CD4-positive, alpha-beta T cell treated with Interleukin-4 for 4 hours (primary cell): ENCODE measurements around the gene HUWE1.

Experiments
- DNase-seq: peaks from one replicate; pipeline ENCODE4 v3.0.0-alpha.2; 2020

HUWE1 gene

DNA sequence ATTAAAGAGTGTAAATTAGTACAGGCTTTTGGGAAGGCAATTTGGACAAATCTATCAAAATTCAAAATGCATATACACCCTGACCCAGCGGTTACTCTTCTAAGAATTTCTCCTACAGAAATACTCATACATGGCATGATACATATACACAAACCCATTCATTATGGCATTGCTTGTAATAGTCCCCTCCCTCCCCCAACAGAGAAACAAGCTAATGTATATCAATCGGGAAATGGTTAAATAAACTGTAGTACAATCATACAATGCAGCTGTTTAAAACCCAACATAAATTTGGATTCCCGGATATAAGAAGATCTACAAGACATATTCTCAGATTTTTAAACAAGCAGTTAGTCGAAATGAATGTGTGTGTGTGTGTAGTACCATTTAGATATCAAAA, 808 bp downstream of the HUWE1 start:
- DNase-seq = no peak

DNA sequence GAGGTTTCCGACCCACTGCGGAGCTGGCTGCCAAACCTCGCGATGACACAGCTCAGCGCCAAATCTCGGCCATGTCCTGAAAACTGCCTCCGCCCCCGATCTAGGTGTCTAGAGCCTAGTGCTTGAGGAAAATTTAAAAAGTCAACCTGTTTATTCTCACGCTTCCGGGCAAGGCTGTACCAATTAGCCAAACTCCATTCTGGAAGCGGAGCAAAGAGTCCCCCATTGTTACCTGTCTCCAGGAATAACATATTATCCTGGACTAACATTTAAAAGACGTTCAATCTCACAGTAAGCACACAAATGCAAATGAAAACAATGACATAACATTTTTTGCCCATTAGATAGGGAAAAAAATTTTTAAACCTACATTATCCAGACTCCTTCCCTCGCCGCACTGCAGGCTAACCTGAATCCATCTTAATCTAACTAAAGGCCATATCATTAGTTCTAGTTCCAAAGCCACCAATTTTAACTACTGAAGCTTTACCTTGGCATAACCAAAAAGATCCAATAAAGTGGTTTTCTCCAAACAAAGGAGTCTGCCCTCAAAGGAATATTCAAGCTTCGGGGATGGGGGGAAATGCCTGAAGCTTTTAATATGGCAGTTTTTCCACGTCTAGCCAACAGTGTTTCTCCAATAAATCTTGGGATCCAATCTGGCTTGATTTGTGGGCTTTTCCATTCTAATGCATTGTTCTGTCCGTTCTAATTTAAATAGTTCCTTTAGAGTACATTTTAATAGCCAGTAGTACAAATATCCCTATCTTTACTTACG, 1.9 kb downstream of the HUWE1 start:
- DNase-seq = no peak

DNA sequence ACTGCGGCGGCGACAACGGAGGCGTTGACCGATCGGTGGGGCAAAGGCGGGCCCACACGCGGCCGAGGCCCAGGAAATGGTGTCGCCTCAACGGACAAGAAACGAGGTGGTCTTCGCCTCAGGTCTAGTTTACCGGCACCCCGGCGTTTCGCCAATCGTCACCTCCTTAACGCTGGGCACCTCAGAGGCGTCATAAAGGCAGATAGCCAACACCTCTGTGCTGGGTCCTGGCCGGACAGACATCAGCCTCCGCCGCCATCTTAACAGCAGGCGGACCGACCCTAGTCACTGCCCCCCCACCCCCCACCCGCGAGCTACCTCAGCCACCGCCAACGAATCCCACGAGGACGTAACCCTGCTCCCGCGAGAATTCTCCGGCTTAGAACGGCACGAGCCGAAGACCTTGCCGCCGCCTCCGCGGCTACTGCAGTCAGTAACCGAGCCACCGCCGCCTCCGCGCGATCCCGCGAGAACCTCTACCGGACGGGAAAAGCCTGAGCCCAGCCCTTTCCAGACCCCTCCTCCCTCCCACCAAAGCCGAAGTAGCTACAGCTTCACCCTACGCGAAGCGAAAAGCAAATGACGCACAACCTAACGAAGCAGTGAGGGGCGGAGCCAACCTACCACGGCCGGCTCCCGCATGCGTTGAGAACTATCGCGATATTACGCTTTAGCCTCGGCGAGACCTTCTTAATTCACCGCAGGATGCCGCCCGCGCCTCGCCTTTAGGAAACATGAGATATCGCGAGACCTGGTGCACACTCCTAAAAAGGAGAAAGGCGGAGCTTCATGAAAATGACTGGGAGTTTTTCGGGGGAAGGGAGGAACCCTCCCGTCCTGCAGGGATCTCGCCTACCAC, 2.7 kb downstream of the HUWE1 start:
- DNase-seq = peak; percentile 97

DNA sequence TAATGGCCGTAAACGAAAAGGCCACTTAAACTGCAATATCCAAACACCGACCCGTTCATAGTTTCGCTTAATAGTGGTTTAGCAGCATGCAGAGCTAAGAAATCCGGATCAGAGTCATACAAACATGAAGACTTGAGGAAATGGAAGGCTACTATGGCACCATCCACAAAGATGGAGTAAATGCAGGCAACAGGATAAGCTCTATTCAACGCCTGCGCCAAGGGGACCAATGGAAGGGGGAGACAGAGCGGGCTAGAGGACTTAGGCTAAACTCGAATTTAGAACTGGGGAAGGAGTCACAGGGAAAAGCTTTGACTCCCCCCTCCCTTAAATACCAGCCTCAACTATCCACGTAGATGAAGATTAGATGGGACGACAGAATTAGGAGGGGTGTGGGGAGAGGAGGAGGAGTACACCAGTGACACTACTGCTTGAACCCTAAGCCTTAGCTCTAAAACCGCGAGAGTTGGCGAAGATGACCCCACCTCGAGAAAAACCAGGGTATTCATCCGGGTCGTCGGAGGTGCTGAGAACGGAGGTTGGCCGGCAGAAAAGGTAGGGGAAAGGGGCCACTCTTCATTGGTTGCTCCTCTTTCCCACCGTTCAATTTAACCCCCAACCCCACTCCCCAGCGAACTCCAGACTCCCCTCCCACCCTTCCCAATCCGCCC, 3.5 kb downstream of the HUWE1 start:
- DNase-seq = peak; percentile 23

DNA sequence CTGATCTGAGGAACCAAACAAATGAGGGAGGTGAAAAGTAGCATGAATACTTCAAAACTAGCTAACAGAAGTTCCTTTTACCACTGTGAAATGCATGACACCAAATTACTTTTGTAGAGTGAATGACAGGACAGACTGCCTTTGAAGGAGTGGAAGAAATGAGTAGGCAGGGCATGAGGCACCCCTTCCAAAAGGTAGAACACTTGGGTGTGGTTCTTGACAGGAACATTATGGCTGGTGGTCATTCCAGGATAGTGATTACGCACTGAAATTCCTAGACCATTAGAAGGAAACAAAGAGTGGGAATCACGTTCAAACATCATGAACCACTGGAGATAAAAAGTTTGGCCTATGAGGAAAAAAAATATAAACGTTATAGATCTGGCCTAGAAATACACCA, 4.9 kb downstream of the HUWE1 start:
- no peak for DNase-seq

DNA sequence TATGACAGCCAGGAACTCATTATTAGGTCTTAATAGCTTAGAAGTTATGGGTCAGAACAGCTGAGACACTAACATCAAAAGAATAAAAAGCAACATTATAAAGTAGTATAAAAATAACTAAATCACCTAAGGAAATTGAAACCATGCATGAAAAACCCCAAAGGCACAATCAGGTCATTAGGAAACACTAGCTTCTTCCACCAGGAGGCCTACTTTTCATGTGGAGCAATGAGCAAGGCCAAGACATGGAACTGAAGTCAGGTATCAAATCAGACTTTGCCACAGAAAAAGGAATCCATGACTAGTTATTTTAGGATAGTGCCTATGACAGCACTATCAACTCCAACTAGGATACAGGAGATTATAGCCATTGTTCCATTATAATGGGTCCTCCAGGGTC, 7.9 kb downstream of the HUWE1 start:
- DNase-seq = peak; percentile 22

DNA sequence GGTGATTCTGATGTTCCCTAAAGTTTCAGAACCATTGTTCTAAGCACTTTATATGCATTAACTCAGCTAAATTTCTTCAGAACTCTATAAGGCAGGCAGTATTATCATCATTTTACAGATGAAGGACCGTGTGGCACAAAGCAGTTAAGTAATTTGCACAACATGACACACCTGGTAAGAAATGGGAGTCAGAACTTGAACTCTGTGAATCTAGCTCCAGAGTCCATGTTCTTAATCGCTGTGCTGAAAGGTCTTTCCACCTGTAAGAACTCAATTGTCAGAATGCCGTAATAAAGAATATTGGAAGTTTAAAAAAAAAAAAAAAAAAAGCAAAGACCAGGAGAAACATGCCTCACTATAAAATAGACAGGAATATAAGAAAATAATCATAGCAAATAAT, 9.2 kb downstream of the HUWE1 start:
- no peak for DNase-seq

DNA sequence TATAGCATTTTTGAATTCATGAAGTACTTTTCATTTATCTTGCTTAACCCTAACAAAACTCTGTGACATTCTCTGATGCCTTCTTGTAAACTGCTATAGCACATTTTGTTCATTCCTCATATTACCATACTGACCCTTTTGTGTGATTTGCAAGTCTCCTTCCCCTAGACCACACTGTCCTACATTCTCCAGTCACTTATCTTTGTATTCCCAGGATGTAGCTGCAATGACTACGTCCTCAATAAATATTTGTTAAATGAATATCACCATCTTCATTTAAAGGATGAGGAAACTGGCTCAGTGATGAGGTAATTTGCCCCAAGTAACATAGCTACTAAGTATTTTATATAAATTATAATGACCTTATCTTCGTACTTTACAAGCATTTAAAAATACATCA, 11.9 kb downstream of the HUWE1 start:
- no peak for DNase-seq

DNA sequence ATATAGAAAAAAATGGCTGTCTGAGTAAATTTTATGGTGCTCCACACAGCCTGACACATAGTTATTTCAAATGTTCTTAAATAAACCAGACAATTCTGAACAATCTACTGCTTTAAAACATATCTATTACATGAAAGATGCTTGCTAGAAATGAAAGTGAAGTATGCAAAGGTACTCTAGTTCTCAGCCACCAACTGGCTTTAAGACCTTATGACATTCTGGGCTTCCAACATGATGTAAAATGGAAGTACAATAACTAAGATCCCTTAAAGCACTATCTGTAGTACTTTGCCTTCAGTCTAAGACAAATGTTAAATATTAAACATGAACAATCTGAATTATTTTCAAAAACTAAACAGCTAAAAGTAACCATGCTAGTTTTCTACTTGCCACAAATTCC, 17.3 kb downstream of the HUWE1 start:
- DNase-seq = no peak

DNA sequence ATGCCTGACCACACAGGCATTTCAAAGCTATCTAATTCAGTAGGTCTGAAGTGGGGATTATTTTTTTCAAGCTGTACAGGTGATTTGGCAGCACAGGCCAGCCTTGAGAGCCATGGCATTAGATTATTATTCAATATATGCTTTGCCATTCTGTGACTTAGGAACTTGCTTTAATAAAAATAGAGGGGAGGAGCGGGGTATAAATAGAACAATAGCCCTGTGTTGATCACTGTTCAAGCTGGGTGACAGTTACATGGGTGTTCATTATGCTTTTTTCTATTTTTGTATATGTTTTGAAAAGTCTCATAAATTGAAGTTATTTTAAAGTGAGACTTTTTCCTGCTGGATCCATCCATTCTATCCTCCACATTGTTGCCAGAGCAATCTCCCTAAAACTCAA, 20.3 kb downstream of the HUWE1 start:
- no peak for DNase-seq

DNA sequence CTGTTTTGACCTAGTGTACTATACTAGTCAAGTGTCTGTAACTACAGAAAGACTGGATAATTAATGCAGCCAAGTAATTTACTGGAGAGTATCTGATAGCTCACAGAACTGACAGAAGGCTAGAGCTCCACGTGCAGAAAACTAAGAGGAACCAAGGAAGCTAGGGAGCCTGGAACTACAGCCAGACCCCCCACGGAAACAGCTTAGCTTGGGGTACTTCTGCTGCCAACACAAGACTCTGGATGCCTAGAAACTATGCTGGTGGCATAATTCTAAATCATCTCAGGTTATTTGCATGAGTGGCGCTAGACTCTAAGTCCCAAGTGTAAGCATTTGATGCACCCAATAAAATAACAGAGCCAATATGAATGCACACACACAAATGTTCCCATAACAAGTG, 26.5 kb downstream of the HUWE1 start:
- no peak for DNase-seq

DNA sequence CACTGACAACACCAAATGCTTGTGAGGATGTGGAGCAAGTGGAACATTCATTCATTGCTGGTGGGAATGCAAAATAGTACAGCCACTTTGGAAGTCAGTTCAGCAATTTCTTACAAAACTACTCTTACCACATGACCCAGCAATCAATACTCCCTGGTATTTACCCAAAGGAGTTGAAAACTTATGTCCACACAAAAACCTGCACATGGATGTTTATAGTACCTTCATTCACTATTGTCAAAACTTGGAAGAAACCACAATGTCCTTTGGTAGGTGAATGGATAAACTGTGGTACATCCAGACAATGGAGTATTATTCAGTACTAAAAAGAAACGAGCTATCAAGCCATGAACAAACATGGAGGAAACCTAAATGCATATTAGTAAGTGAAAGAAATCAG, 27.5 kb downstream of the HUWE1 start:
- DNase-seq = no peak

DNA sequence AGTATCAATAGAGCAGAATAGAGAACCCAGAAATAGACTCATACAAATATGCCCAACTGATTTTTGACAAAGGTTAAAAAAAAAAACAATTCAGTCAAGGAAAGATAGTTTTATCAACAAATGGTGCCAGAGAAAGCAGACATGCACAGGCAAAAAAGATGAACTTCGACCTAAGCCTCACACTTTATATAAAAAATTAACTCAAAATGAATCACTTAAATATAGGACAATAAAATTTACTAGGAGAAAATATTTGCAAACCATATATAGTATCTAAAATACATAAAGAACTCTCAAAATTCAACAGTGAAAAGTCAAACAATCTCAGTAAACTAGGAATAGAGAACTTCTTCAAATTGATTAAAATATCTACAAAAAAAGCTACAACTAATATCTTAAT, 29.7 kb downstream of the HUWE1 start:
- DNase-seq = no peak

DNA sequence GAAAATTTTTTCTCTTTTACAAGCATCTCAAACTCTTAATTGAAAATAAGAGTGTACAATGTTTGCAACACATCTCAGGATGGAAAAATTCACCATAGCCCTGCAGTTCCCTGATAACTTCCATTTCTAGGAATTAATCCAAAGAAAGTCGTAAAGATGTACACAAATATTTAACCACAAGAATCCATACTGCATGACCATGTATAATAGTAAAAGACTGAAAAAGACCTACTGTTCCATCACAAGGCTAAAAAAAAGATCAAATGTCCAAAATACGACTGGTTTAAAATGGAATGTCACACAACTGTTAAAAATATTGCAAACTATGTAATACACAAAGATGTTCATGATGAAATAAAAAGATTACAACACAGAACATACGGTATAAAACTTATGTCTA, 32.1 kb downstream of the HUWE1 start:
- DNase-seq = no peak

DNA sequence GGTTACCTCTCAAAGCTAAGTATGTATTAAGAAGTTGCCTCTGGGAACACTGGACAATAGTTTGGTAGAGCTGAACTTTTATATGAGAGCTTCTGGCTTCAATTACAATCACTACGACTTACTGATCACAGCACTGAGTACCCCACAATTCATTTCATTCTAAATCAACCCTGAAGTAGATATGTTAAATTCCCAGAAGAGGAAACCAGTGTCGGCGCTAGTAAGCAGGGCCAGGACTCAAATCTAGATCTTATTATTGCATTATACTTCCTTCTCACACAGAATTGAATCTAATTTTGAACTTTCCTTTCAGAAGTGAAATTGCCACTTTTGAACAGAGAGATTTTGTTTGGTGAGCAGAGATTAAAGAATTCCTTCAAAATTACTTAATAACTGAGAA, 41.8 kb downstream of the HUWE1 start:
- DNase-seq = no peak

DNA sequence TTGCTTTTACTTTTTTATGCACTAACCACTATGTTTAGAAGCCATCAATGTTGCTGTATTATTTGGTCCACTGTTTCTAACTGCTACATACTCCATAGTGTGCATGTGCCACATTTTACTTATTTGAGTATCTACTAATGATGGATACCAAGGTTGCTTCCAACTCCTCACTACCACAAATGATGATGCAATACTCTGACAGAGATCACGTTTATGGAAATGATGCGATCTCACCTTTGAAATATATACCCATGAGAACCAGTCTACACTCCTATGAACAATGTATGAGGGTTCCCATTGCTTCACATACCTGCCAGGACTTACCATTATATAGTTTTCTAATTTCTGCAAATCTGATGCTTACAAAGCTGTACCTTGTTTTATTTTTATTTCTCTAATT, 44.2 kb downstream of the HUWE1 start:
- no peak for DNase-seq

DNA sequence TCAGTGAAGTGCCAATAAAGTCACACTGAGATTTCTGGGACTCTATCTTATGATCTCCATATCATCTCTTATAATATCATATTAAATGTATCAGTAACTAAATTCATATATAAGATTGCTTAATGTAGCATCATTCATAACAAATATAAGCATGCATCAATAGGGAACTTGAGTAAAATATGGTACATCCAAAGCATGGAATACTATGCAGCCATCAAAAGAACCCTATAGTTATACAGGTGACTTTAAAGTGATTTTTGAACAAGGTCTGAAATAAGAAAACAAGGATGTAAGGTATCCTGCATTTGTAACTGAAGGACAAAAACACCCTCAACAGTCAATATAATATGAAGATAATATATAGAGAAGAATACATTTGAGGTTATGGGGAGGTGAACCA, 47.3 kb downstream of the HUWE1 start:
- no peak for DNase-seq

DNA sequence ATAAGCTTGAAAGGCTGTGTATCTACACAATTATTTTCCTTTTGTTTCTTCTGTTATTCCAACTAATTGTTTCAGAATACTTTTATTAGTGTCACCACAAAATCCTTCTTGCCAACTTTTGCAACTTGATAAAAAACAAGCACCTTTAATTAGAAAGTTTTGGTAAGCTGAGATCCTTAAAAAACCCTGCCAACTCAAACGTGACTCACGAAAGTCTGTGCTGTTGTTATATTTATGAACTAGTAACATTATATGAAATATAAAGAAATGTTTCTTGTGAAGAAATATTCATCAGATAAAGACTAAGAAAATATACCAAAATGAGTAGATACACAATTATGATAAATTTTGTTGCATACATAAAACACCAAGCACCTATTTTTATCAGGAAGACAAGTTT, 49.0 kb downstream of the HUWE1 start:
- DNase-seq = no peak

DNA sequence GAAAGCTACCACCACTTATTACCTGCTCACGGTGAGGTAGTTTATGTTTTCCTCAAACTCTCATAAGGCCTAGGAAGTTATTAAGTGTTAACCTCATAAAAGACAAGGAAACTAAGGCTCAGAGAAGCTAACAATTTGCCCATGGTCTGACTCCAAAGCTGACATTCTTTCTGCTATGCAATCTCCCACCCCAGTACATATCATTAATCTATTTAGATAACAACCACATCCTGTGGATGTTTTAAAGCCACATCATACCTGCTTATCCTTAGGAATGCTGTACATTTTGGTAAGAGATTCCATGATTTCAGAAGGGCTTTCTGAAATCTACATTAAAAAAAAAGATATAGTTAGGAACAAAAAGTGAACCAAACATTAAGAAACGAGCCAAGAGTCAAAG, 55.4 kb downstream of the HUWE1 start:
- no peak for DNase-seq

DNA sequence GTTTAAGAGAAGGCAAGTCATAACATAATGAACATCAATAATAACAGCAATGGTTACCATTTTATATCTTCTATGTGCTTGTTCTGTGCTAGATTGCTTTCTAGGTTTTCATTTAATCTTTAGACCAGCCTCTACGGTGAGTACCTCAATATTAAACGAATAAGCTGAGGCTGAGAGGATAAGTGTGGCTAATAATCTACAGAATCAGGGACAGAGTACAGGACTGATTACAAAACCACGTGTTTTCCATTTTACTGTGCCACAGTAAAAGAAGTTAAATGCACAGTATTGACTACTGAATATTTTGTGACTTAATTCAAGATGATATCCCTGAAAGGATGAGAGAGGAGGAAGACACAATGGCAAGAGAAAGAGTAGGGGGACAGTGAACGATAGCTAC, 56.3 kb downstream of the HUWE1 start:
- no peak for DNase-seq

DNA sequence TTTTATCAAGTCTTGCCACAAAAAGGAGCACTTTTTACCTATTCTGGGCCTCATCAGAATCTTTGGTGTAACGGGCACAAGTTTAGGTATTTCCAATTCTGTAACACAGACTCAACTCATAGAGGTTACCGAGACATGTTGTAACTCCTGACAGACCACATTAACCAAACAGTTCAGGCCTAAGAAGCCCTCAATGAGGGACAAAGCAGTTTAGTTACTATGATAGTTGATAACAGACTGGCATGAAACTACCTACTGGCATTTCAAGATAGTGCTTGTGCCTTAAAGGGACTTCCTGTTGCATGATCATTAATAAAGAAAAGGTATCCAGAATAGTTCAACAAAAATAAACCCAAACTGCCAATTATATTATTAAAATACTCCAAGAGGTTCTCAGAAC, 64.1 kb downstream of the HUWE1 start:
- no peak for DNase-seq

DNA sequence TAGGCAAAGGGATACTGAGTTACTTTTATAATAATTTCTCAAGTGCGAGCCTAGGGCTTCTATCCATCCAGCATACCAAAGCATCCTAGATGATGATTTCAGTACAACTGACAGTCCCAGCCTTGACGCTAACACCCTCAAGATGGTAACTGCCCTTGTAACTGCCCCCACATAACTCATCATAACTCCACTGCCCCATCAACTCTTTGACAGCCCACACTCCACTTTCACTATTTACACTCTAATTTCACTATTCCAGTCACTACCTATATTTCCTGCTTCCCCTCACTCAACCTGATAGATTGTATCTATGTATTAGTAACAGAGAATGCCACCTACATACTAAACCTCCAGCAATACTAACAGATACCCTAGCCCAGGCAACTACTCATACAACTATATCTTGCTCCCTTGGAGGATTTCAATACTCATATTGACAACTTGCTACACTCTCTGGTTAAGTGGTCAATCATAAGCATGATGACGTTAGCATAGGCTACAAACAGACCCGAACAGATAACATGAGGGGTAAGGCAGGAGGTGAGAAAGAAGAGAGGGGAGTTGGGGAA, 65.0 kb downstream of the HUWE1 start:
- DNase-seq = no peak

DNA sequence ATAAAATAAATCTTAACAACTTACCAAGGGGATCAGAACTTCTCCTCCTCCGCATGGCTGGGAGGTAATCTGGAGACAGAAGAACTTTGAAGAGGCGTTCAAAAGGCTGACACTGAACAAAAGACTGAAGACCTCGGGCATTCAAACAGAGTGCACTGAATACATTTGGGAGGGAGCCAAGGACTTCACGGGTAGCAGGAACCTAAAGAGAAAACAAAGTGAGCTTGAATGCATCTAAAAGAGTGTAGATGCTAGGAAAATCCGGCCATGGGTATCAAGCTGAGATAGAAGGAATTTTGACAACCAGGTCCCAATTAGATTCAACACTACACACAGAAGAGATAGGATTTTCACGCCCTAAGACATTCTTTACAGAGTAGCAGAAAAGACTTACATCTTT, 69.6 kb downstream of the HUWE1 start:
- DNase-seq = no peak

DNA sequence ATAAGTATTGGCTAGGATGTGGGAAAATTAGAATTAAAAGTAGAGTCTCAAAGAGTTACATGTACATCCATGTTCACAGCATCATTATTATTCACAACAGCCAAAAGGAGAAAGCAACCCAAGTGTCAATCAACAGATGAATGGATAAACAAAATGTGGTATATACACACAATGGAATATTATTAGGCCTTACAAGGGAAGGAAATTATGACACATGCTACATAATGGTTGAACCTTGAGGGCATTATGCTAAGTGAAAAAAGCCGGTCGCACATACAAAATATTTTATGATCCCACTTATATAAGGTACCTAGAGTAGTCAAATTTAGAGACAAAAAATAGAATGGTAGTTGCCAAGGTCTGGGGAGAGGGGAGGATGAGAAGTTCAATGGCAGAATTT, 80.1 kb downstream of the HUWE1 start:
- no peak for DNase-seq
